ENCODE data around the gene DTNB.

- TF ChIP-seq CTCF (IDR thresholded peaks at IDR 0.05) (no peak), POLR2AphosphoS5 (IDR thresholded peaks at IDR 0.05) (no peak), POLR2A (IDR thresholded peaks at IDR 0.05) (no peak), EP300 (IDR thresholded peaks at IDR 0.05) (no peak)
These were observed 229.6 kb downstream of the DTNB start for GRCh38 chr2:25443766-25444165.
